D721Med (cell line): Measurements from ENCODE around the gene STK10.

ENCODE experiments used
- DNase-seq: peaks from one replicate; pipeline ENCODE4 v3.0.0; 2011; ENCODE audit warnings: low spot score; ENCODE audit not compliant: insufficient read length
- FAIRE-seq: peaks from 2 replicates; lab custom pipeline; 2011; peaks lifted over from hg19 to GRCh38; lab: Jason Lieb, UNC
- CTCF ChIP-seq: IDR thresholded peaks from 2 replicates; pipeline ENCODE4 v1.5.1; 2012; ENCODE audit warnings: mild to moderate bottlenecking, control low read depth; ENCODE audit not compliant: insufficient read depth; ENCODE audit errors: missing control alignments

Gene STK10

GRCh38 chr5:172044631-172045314 lies 143.3 kb downstream of the STK10 start:
- DNase-seq (no peak), FAIRE-seq (no peak)
- peak; percentile 12 for TF ChIP-seq CTCF

DNA sequence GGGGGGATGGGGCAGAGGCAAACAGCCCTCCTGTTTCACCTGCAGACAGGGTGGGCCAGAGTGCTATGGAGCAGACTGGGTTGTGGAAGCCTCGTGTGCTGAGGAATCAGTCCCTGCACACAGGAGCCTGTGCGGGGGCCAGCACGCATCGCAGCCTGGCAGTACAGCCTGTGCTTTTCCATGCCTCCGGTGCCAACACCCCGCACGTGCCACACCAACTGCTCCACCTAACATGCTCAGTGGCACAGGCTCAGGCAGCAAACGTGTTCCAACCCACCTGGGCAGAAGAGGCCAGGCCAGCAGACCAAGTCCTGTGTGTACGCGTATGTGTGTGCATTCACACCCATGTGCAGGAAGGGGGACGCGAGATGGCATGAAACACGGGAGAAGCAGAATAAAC lies 144.2 kb downstream of the STK10 start:
- FAIRE-seq: no peak
- DNase-seq: no peak
- no peak for TF ChIP-seq CTCF

DNA sequence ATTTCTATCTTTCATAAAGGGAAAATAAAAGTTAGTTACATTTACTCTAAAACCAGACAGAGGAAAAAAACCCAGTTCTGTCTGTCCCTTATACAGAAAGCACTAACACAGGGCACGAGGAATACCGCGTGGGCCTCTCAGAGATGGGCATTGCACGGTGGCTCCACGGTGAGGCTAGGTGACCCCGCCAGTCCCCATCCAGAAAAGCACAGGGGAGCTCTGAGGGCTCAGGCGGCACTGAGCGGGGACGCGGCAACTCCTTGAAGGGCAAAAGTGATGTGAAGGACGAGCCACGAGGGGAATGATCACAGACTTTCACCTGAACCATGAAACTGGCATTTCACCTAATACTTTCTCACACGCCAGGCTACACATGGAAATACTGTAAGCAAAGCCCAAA lies 145.8 kb downstream of the STK10 start:
- no peak for TF ChIP-seq CTCF
- DNase-seq (no peak), FAIRE-seq (no peak)

GRCh38 chr5:172038167-172038566 lies 149.9 kb downstream of the STK10 start:
- DNase-seq: no peak
- no peak for FAIRE-seq

DNA sequence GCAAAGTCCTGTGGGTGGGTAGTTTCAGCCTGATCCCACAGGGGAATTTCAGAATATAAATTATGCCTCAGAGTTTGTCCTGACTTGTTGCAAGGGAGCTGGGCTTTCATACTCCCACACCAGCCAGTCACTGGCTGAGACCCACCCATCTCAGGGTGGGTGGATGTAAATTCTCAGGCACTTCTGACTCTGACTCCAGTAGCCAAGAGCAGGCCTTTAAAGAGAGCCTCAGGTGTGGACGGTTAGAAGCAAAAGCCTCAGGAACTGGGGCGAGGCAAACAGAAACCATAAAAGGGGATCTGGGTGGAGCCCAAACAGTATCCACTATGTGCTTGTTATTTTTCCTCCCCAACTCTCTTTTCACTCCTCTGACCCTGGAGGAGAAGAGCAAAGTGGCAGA lies 153.0 kb downstream of the STK10 start:
- no peak for FAIRE-seq
- TF ChIP-seq CTCF: no peak
- DNase-seq: no peak

More at GRCh38 chr5:172038167-172038566, 149.9 kb downstream of the STK10 start:
- TF ChIP-seq CTCF: no peak

DNA sequence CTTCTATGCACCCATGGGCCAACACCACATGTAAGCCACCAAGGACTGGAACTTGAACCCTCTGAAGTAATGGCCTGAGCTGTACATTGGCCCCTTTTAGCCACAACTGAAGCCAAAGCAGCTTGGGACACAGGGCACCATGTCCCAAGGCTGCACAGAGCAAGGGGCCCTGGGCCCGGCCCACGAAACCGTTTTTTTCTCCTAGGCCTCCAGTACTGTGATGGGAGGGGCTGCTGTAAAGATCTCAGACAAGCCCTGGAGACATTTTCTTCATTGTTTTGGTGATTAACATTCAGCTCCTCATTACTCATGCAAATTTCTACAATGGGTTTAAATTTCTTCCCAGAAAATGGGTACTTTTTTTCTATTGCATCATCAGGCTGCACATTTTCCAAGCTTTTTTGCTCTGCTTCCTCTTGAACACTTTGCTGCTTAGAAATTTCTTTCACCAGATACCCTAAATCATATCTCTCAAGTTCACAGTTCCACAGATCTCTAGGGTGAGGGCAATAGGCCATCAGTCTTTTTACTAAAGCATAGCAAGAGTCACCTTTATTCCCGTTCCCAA lies 156.0 kb downstream of the STK10 start:
- no peak for DNase-seq
- no peak for FAIRE-seq
- no peak for TF ChIP-seq CTCF

- no peak for TF ChIP-seq CTCF
- no peak for DNase-seq
- no peak for FAIRE-seq
Observed at GRCh38 chr5:172029876-172030275, 158.1 kb downstream of the STK10 start.
